Spleen (tissue), 7 donors: ENCODE results near the gene THRSP.

ENCODE experiments used
- CTCF ChIP-seq, 11 experiments: fragments of 200-600 bp in 7 of 11; fragments of 450-650 bp in 4 of 11; sonication (generic) in 4 of 11; IDR thresholded peaks in 8 of 11; conservative IDR thresholded peaks in 3 of 11; 1 replicate in 7 of 11; 2 replicates in 4 of 11; pipeline versions ENCODE4 v1.4.0 to v1.8.0; 2016 to 2021; ENCODE audit warnings: antibody characterized with exemption in 11 of 11, inconsistent platforms in 4 of 11, mild to moderate bottlenecking in 1 of 11
- POLR2A ChIP-seq, 3 donors: fragments of 450-650 bp; IDR thresholded peaks; one replicate each; pipeline ENCODE4 v1.5.1; 2017; ENCODE audit warnings: antibody characterized with exemption in 3 of 3, mild to moderate bottlenecking in 1 of 3
- POLR2AphosphoS5 ChIP-seq, 3 donors: sonication (generic); formaldehyde crosslinking; IDR thresholded peaks; one replicate each; pipeline ENCODE4 v1.5.1; 2017; ENCODE audit warnings: antibody characterized with exemption in 3 of 3
- donor health status: DM: no; HTN: no; CAD: no; lungs with moderate emphysema.
- donor health status: DM: no; HTN: no; CAD: no.
- donor health status: DM: no; HTN: no; CAD: no.

- TF ChIP-seq CTCF (IDR thresholded peaks at IDR 0.05 in 8 of 11, conservative IDR thresholded peaks at IDR 0.05 in 3 of 11) (no peak), POLR2A (IDR thresholded peaks at IDR 0.05) (no peak), POLR2AphosphoS5 (IDR thresholded peaks at IDR 0.05) (no peak)
These were observed 38.3 kb upstream of the THRSP start for GRCh38 chr11:78025378-78025777.
